Prostate gland (tissue), 2 donors: Measurements from ENCODE around the gene ATF6. TPM values are rescaled to one million over a fixed set of nuclear protein-coding genes. Genes with fewer than 3 reads are reported as not detected.
A peak's percentile ranks its signal among the peaks of the same experiment; 100 is the strongest.
"Not testable (repeated sequence)": the region's sequence is repeated elsewhere in the genome, so short reads cannot be mapped to it uniquely, and the experiment has no call there.

Source experiments
- DNase-seq: peaks from one replicate; pipeline ENCODE4 v3.0.0-alpha.2; 2019; ENCODE audit warnings: low spot score
- H3K27ac ChIP-seq, 2 donors: fragments of 200-600 bp; sonication (generic); 2 replicates each; pipeline ENCODE4 v1.5.1; 2017 to 2019
- H3K27me3 ChIP-seq: fragments of 200-600 bp; sonication (generic); replicated peaks from 2 replicates; pipeline ENCODE4 v1.5.1; 2019; ENCODE audit not compliant: insufficient read depth
- H3K36me3 ChIP-seq, 2 donors: fragments of 200-600 bp; sonication (generic); 1 replicate in 1 of 2; 2 replicates in 1 of 2; pipeline versions ENCODE4 v1.5.1 to v1.8.1; 2017 to 2019
- H3K4me1 ChIP-seq: fragments of 200-600 bp; sonication (generic); replicated peaks from 2 replicates; pipeline ENCODE4 v1.5.1; 2019
- H3K4me3 ChIP-seq, 2 donors: fragments of 200-600 bp; sonication (generic); 2 replicates each; pipeline ENCODE4 v1.5.1; 2017 to 2019
- H3K9me3 ChIP-seq: fragments of 200-600 bp; sonication (generic); 2 replicates; pipeline ENCODE4 v1.5.1; 2017
- POLR2A ChIP-seq: fragments of 450-650 bp; IDR thresholded peaks from one replicate; pipeline ENCODE4 v1.6.1; 2016; ENCODE audit warnings: antibody characterized with exemption, mild to moderate bottlenecking
- POLR2AphosphoS5 ChIP-seq: sonication (generic); formaldehyde crosslinking; IDR thresholded peaks from one replicate; pipeline ENCODE4 v1.6.1; 2017; ENCODE audit warnings: antibody characterized with exemption
- WGBS: methylation state at CpG from one replicate; pipeline ENCODE4 v1.1.5; 2018; 5-methylcytosine and 5-hydroxymethylcytosine counted together
- intact Hi-C: fragments of 100-400 bp; cut with DNase I; formaldehyde crosslinking; loops from one replicate; pipeline ENCODE4 v1.14.2; 2022
- total RNA-seq, 2 donors: library from RNA; depleted of rRNA; stranded (reverse); fragments of >200 nt; gene quantifications; one replicate each; pipeline ENCODE4 v1.1.0, GENCODE V29; 2016
- TF ChIP-seq, protein P1 (sequence below), 4 experiments: fragments of 200-600 bp in 2 of 4; fragments of 450-650 bp in 2 of 4; sonication (generic) in 2 of 4; IDR thresholded peaks; 1 replicate in 3 of 4; 2 replicates in 1 of 4; pipeline ENCODE4 v1.5.1; 2016 to 2019; ENCODE audit warnings: antibody characterized with exemption in 4 of 4, mild to moderate bottlenecking in 2 of 4, moderate library complexity in 2 of 4

Gene ATF6
- total RNA-seq, 2 donors from 2014 or later: 34.6 to 38.9 TPM

- TF ChIP-seq, protein P1, sequence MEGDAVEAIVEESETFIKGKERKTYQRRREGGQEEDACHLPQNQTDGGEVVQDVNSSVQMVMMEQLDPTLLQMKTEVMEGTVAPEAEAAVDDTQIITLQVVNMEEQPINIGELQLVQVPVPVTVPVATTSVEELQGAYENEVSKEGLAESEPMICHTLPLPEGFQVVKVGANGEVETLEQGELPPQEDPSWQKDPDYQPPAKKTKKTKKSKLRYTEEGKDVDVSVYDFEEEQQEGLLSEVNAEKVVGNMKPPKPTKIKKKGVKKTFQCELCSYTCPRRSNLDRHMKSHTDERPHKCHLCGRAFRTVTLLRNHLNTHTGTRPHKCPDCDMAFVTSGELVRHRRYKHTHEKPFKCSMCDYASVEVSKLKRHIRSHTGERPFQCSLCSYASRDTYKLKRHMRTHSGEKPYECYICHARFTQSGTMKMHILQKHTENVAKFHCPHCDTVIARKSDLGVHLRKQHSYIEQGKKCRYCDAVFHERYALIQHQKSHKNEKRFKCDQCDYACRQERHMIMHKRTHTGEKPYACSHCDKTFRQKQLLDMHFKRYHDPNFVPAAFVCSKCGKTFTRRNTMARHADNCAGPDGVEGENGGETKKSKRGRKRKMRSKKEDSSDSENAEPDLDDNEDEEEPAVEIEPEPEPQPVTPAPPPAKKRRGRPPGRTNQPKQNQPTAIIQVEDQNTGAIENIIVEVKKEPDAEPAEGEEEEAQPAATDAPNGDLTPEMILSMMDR (IDR thresholded peaks at IDR 0.05): no peak
- TF ChIP-seq POLR2AphosphoS5: no peak
- no peak for TF ChIP-seq POLR2A
- Histone ChIP-seq H3K4me1 (no peaks in the 10 kb centered on the region), H3K27me3 (no peaks in the 10 kb centered on the region), H3K27ac (no peak within 1 kb of the TSS), H3K9me3 (no peaks in the 10 kb centered on the region), H3K4me3 (no peak within 1 kb of the TSS), H3K36me3 (no peaks in the 10 kb centered on the region)
- intact Hi-C loops: no loop called here
- WGBS: 39% methylated on average over 4 of the region's 4 CpGs
- no peak for DNase-seq
Measured at GRCh38 chr1:161720956-161721737, 45.0 kb upstream of the ATF6 start, which contains the start of gene FCRLB. TSS of gene FCRLB (plus strand) at chr1:161721544. CDS start at chr1:161722673, 1,129 bp downstream.

DNA sequence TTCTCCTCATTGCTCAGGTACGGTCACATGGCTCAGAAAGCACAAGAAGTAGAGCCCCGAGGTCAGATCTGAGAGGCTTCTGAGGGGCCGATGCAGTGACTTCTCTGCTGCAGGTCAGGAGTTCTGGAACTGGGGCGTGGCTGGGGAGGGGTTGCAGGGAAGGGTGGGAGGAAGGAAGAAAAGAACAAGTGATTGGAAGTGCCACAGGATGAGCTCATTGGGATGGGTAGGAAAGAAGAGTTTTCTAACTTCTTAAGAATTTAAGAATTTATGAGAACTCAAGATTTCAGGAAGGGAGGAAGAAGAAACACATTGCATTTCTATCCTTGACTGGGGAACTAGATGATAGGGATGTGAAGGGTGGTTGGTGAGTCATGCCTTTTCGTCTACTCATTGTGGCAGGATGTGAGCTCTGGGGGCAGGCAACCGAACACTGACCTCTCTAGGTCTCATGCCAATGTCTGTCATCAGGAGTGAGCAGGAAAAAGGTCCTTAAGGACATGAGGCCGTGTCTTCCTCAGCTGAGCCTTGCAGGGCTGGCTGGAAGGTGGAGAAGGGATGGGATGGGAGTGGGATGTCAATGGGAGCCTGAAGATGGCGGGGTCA lies 44.3 kb upstream of the ATF6 start:
- DNase-seq: no peak
- intact Hi-C loops: no loop called here
- H3K4me1 ChIP-seq: no peaks in the 10 kb centered on the region
- H3K9me3 ChIP-seq: no peaks in the 10 kb centered on the region
- H3K4me3 ChIP-seq: no peak overlapping the region
- TF ChIP-seq POLR2AphosphoS5: no peak
- TF ChIP-seq POLR2A: no peak
- TF ChIP-seq, protein P1 (IDR thresholded peaks at IDR 0.05): no peak
- no peaks in the 10 kb centered on the region for H3K36me3 ChIP-seq
- H3K27me3 ChIP-seq: no peaks in the 10 kb centered on the region
- H3K27ac ChIP-seq: no peak overlapping the region
- 72% methylated on average over 8 of the region's 8 CpGs for WGBS

DNA sequence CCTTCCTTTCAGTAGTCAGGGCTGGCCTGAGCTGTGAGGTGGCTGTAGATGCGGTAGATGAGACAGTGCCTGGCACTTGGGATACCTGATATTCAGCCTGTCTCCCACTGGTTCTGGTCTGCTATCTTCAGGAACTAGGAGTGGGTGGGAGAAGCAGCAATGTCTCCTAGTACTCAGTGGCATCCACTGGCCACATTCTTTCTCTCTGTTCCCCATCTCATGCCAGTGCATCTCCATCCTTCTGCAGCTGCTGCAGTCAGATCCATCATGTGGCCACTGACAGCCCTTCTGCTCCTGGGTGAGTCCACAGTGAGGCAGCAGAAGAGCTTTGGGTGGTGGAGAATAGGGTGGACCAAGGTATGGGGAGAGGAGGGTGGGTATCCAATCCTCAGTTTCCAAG lies 43.7 kb upstream of the ATF6 start:
- TF ChIP-seq POLR2AphosphoS5 (no peak), POLR2A (no peak)
- TF ChIP-seq, protein P1 (IDR thresholded peaks at IDR 0.05): no peak
- no peaks in the 10 kb centered on the region for H3K4me1 ChIP-seq
- no peaks in the 10 kb centered on the region for H3K36me3 ChIP-seq
- 83% methylated on average over 1 of the region's 1 CpG for WGBS
- intact Hi-C loops: no loop called here
- no peaks in the 10 kb centered on the region for H3K9me3 ChIP-seq
- no peak overlapping the region for H3K27ac ChIP-seq
- H3K27me3 ChIP-seq: no peaks in the 10 kb centered on the region
- no peak for DNase-seq
- no peak overlapping the region for H3K4me3 ChIP-seq

GRCh38 chr1:161723459-161724141 lies 42.5 kb upstream of the ATF6 start:
- DNase-seq: peak; percentile 30

GRCh38 chr1:161725258-161725907 lies 40.7 kb upstream of the ATF6 start:
- H3K9me3 ChIP-seq, H3K27me3 ChIP-seq, H3K4me1 ChIP-seq, intact Hi-C loops, H3K36me3 ChIP-seq, DNase-seq: not testable (repeated sequence)
- Histone ChIP-seq H3K27ac (peak overlapping the region; percentile 62 to 80), H3K4me3 (peak overlapping the region; percentile 53 to 64)
- WGBS: 50% methylated on average over 22 of the region's 22 CpGs

More at GRCh38 chr1:161723459-161724141, 42.5 kb upstream of the ATF6 start:
- WGBS: 74% methylated on average over 8 of the region's 8 CpGs
- no peaks in the 10 kb centered on the region for H3K4me1 ChIP-seq
- H3K36me3 ChIP-seq: no peaks in the 10 kb centered on the region
- H3K27ac ChIP-seq: no peak overlapping the region
- intact Hi-C loops: no loop called here
- H3K9me3 ChIP-seq: no peaks in the 10 kb centered on the region
- no peak overlapping the region for H3K4me3 ChIP-seq
- TF ChIP-seq POLR2A (no peak), POLR2AphosphoS5 (peak; percentile 56)
- TF ChIP-seq, protein P1 (IDR thresholded peaks at IDR 0.05): no peak
- no peaks in the 10 kb centered on the region for H3K27me3 ChIP-seq
